NCI-H69 (cell line): ENCODE measurements around the gene DCAF5.
"Not testable (repeated sequence)": the region's sequence is repeated elsewhere in the genome, so short reads cannot be mapped to it uniquely, and the experiment has no call there.

Experiments used
- DNase-seq: peaks from one replicate; lab custom pipeline; 2025; lab: John Stamatoyannopoulos, UW

DCAF5 gene

DNA sequence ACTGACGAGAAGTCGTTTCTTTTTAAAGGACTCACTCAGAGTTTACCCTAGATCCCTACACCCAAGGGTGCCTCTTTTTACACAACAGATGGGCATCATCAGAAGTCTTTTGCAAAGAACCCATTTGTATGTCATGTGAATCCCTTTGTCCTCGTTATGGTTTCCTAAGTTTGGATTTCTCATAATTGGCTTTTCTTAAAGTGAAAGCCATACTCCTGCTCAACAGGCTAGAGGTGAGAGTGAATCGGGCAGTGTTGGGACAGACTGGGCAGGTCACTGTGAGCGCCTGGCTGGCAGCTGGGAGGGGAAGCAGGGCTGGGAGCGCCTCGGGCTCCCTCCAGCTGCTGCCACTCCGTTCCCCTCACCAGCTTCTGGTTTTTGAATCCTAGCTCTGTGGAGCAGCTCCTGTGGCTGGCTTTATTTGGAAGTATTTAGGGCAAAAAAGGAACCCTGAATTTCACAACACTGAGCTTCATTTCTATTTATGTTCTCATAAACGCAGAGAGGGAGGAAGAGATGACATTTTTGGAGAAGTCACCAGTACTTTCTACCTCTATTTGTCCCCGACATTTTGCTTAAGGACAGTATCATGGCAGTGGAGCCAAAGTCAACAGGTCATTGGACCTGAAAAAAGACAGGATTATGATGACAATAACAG is 110.0 kb downstream of the DCAF5 start:
- DNase-seq: peak; percentile 89

DNA sequence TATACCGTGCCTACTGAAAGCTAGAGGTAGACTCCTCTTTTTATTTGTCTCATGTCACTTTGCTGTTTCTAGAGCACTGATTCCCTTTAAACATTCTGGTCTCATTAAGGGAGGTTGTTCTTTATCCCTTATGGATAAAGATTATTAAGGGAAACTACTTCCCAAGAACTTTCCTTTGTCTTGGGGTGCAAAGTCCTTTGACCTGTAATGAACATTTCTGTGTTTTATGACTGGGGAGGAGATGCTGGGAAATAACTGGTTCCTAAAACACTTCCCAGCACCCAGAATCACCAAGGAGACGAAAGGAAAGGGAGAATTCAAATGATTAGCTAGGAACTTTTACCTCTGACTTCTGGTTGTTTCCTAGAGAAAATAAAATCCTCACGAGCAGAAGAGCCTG is 110.6 kb downstream of the DCAF5 start:
- peak; percentile 64 for DNase-seq

DNA sequence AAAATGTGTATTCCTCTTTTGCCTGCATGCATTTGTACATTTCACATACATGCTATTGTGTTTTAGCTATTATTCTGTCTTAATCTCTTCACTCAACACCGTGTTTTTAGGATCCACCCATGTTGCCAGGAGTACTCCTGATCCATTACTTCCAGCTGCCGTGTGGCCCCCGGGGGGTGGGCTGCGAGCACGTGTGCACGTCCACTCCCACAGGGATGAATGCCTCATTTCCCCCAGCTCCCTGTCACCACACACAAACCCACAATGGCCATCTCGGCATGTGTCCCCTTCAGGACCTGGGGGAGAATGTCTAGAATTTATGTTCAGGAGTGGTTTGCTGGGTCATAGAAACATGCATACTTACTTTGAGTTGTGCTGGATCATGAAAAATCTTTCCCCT is 111.1 kb downstream of the DCAF5 start:
- peak; percentile 70 for DNase-seq

DNA sequence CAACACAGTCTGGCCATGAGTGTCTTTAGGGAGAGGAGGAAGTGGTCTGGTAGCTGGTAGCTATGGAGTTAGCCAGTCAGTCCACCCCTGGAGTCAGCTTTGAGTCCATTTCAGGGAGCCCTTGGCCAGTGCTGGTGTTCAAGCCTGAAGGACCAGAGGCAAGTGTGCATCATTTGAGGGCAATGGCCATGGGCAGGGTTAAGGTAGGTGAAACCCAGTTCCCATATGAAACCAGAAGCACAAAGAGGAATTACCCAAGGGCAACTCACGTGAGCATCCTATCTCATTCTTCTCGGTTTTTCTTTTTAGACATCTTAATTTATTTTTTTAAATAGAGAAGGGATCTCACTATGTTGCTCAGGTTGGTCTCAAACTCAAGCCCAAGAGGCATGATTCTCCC is 112.6 kb downstream of the DCAF5 start:
- DNase-seq: no peak

DNA sequence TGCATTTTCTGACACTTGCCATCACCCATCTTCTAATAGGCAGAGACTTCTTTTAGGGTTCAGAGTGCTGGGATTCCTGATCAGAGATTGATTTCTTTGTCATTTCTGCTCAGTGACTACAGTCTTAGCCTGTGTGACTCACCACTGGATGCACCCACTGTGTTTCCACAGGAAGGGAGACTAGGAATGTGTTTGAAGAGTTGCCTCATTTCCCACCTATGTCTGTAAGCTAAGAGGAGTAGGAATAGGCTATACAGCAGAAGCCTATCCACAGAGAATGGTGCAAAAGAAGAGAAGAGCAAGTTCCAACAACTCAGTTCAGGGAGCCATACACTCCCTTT is 113.7 kb downstream of the DCAF5 start:
- peak; percentile 28 for DNase-seq

DNA sequence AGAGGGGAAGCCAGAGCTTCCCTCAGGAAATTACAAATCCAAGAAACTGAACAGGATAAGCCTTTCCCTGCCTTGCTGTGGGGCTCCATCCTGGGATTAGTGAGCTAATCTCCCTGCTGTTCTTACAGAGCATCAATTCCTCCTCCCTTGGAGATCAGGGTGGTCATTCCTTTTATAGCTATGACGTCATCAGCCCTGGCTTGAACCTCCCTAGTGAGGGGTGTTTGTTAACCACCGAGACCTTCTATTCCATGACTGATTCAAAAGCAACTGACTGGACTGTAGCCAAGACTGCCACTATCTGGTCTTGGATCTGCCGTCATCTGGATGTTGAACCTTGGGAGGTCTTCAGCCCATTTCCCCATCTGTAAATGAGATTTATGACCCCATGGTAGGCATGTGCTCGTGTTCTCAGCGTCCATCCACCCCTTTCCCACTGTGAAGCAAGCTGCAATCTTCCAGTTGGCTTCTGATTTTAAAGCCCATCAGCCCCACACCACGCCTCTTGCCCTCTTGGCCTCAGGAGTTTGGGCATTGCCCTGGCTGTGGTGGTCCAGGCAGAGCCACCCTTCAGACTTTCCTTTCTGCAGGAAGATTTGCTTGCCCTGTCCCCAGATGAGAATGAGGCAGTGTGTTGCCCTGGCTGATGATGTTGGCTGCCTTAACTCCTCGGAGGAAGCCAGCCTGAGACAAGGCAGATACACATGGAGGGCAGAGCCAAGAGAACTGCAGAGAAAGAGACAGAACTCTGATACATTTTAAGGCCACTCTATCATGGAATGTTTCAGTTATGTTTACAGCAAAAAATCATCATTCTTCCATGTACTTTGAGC is 114.2 kb downstream of the DCAF5 start:
- peak; percentile 91 for DNase-seq

DNA sequence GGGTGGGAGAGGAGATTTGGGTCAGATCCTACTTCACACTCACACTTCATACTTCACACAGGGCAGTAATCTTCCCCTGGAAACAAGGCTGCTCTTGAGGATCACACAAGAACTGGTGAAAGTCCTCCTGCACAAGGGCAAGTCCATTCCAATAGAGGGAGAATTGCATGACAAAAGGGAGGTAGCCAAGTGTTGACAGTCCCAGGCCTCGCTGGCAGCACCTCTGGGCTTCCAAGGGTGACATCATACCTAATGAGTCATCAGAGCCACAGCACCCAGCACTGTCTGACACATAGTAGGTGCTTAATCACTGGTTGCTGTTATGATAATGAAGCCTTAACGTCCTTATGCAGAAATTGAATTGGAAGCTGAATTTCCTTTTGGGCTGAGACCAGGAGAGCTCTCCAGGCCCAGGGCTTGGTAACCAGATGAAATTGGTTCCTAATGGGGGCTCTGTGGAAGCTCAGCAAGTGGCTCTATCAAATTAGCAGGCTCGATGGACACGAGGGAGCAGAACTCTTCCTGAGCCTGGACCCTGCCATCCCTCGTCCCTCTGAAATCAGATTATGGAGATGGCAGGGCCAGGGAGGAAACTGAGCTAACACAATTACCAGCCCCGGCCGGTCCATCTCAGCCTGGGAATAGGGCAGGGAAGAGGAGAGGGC is 115.0 kb downstream of the DCAF5 start:
- DNase-seq: peak; percentile 23

DNA sequence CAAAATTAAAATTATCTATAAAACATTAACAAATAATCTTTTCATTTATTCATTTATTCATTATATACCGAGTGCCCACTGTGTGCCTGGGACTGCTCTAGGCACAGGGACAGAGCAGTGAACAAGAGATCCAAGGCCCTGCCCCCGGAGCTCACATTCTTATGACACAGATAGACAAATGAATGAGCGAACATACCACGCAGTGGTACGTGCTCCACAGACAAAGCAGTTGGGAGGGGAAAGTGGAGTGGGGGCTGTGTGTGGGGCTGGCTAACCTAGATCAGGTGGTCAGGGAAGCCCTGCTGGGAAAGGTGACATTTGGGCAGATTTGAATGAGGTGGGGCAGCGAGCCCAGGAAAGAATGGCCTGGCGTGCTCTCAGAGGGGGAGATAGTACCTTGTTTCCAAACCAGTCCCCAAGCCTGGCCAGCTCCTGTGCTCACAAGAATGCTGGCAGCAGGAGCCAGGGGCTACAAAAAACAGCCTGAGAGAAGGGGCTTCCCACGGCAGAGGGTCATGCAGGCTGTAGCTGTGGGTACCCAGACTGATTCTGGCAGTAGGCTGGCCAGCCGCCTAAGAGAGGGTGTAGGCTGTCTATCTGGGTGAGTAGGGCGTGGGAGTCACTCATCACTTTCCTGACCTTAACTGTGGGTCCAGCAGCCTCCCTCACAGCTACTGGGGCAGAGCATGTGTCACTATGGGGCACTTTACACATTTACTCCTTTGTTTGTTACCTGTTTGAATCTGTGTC is 116.0 kb downstream of the DCAF5 start:
- DNase-seq: no peak

DNA sequence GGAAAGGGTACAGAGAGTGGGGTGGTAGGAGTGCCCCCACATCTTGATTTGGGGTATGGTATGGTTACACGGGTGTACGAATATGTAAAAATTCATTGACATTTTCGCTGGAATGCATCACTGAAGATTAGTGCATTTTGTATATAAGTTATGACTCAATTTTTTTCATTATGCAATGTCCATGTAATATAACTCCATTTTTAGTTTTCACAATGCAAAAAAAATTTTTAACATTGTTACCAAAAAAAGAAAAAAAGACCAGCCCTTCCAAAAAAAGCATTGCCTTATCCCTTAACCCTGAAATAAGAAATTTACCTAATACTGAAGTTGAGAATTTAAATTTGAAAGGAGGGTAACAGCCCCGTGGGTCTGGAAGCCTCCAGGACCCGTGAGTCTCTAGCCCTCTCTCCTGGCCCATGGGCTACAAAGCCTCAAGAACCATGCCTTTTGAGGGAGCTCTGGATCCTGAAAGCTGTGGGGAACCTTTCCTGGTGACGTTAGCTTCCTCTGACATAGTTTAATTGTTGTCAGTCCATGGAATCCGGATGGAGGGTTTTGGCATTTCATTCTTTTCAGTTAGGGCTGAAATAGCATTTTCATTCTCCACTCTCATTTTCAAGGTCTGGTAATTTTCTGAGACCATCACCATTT is 118.2 kb downstream of the DCAF5 start:
- DNase-seq: no peak

DNA sequence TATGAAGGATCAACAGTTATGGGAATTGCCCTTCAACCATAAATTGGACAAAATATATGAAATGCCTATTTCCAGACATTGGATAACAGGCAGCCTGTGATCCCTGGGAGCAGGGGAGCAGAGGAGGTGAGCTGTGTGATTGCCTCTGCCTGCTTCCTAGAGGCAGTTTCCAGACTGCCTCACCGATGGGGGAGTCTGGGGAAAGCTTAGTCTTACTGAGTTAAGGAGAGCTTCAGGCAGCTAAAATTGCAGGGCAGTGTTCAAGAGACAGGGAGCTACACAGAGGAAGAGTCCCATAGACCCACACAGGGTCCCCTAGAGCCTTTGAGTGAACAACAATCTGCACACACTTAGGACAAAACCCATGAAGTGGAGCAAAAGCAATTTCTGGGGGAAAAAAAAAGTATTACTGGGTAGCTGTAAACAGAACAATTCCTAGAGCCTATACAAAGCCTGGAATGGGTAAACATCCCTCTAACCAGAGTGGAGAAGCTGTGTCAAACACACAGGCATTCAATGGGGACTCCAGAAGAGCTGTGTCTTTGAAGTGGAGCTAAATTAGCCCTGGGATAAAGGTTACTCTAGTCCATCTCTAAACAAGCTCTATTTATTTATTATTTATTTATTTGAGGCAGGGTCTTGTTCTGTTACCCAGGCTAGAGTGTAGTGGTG is 125.5 kb downstream of the DCAF5 start:
- DNase-seq: no peak

DNA sequence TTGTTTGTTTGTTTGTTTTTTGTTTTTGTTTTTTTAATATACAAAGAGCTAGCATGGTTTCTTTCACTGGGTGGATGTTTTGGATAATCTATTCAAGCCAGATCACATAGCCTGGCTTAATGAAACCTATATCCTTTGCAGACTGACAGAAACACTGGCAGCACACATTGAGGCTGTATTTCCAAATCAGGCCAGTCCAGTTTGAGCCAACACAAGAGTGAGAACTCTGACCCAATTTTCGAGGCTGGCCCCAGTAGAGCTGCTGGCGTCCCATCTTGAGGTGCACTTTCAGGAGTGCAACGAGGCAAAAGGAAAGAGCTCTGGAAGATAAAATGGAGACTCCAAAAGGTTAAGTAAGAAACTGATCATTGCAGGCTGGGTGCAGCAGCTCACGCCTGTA is 129.9 kb downstream of the DCAF5 start:
- DNase-seq: no peak

DNA sequence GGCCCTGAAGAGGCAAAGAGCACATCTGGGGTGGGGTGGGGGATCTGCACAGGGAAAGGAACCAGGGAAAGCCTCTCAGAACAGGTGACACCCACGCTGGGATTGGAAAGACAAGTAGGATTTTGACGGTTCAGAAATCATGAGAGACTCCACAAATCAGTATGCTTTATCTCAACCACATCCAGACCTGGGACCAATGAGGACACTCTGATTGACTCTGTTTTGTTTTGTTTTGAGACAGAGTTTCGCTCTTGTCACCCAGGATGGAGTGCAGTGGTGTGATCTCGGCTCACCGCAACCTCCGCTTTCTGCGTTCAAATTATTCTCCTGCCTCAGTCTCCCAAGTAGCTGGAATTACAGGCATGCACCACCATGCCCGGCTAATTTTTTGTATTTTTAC is 130.8 kb downstream of the DCAF5 start:
- DNase-seq: not testable (repeated sequence)

DNA sequence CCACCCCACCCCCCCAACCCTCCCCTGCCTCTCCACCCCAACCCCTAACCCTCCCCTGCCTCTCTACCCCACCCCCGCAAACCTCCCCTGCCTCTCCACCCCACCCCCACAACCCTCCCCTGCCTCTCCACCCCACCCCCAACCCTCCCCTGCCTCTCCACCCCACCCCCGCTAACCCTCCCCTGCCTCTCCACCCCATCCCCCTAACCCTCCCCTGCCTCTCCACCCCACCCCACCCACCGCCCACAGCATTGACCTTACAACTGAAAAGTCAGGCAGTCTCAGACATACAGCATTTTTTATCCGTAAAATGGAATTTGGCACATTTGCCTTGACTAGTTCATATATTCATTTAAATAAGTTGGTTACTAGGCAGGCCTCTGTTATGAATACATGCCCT is 135.2 kb downstream of the DCAF5 start:
- no peak for DNase-seq

DNA sequence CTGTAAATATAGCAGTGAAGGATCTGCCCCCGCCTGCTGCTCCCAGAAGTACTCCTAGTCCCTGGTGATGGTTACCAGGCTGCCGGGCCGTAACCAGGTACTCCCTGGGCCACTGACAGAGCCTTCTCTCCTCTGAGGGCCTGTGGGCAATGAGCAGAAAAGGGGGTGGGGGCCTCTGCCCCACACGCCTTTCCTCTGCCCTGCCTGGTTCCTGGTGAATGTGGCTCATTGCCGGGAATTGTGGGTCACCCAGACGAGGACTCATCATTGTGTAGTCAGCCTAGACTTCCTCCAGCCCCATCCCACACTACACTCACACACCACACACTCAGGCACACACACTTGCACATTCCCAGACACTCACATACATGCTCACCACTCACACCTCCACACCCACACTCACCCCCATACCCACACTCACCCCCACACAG is 138.1 kb downstream of the DCAF5 start:
- DNase-seq: no peak

DNA sequence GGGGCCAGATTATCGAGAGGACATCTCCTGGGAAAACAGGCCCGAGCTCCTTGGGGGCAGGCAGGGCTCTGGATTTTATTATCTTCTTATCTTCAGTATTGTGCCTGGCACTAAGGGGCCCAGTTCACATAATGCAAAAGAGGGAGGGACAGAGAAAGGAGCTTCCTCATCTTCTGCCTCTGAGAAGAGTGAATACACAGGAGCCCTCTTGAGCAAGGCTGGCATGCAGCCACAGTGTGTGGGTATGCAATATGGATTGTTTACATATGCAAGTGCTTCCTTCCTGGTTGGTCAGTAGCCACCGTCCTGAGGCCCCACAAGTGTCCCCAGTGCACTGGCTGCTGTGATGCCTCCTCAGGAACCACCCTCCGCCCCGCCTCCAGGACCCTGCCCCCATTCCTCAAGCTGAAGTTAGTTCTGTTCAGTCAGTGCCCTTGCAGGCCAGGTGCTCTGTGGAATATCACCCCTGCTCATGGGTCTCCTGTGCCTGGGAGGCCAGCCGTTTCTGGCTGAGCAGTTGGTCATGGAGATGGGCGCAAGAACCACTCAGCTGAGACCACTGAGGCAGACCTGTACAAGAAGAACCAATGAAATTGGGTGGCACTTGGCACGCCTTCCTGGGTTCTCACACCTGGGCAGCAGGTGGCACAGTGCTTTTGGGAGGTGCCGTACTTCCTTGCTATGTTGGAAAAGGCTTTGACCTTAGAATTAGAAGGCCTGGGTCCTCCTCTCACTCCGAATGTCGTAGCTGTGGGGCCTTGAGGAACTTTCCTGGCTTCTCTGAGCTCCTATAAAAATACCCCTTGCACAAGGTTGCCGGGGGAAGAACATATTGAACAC is 138.8 kb downstream of the DCAF5 start:
- peak; percentile 62 for DNase-seq

DNA sequence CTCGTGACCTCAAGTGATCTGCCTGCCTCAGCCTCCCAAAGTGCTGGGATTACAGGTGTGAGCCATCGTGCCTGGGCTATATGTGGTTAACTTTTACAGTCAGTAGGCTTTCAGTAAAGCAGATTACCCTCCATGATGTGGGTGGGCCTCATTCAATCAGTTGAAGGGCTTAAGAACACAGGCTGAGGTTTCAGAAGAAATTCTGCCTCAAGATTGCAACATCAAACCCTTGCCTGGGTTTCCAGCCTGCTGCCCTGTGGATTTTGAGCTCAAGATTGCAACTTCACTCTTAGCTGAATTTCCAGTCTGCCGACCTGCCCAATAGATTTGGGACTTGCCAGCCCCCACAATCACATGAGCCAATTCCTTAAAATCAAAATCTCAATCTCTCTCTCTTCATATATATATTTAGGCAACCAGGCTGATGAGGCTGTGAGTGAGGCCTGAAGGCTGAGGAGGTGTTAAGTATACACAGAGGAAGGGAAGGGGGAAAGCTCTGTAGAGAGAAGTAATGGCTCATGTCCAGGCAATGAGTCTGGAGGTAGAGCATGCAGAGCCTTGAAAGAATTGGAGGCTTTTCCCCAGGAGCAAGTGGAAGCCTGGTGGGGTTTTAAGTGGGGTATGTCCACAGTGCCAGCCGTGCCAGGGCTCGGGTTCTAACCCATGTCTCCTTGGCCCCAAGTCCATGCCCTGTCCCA is 140.5 kb downstream of the DCAF5 start:
- no peak for DNase-seq

DNA sequence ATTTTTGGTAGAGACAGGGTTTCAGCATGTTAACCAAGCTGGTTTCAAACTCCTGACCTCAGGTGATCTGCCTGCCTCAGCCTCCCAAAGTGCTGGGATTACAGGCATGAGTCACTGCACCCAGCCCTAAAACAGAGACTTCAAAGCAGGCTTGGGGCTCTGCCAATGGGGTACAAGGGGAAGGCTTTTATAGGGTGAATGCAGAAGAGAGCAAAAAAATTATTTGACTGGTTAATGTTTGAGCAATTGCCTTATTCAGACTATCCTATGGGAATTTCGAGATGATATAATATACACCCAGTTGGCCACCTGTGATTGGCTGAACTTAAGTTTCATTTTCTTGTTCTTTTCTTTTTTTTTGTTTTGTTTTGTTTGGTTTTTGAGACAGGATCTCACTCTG is 142.3 kb downstream of the DCAF5 start:
- DNase-seq: peak; percentile 10

DNA sequence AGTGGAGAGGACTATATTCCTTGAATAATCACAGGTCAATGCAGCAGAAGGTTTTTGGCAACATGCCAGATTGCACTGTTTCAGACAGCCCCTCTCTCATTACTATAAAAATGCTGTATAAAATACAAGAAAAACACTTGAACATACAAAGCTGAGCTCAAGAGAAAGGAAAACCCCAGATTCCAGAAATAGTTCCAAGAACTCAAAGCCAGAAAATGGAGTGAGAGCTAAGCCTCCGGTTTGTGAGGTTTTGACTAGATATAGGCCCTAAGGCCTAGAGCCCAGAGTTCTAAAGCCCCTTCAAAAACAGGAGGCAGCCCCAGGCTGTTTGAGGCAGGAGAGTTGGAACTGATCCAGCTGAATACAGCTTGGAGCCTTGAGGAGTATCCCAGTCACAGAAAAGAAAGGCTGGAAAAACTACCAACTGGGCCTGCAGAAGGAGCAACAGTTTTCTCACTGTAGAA is 144.5 kb downstream of the DCAF5 start:
- peak; percentile 81 for DNase-seq

DNA sequence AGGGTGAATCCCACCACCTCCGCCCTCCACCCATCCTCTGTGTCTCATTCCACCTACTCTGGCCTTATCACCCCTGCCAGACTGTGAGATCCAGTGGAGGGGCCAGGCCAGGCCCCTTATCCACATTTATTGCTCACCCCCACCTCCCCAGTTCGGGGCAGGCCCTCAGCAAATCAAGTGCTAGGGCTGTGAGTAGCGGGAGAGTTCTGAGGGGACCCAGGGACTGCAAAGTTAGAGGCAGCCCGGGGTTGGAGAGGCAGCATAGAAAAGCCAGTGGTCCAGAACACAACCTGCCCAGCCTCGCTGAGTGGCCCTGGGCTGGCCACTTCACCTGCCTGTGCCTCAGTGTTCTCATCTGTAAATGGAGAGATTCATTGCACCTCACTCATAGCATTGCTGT is 146.6 kb downstream of the DCAF5 start:
- DNase-seq: no peak
